IMR-90 (cell line): ENCODE measurements around the gene CHPF2. TPM values are rescaled to one million over a fixed set of nuclear protein-coding genes. Genes with fewer than 3 reads are reported as not detected.

Experiments
- ATAC-seq: fragments of 200-7000 bp; cut with Tn5 transposase; 2 replicates; pipeline ENCODE4 v1.9.1; 2020; ENCODE audit warnings: low read depth, mild to moderate bottlenecking, moderate library complexity
- BruUV-seq: library from RNA; stranded (reverse); fragments of 400-500 nt; replicated peaks from 2 replicates; lab custom pipeline; 2021; lab: Mats Ljungman, UMichigan
- CTCF ChIA-PET: fragments of 300-600 bp; formaldehyde crosslinking; extraction: SDS; loops from one replicate; lab custom pipeline; 2021; ENCODE audit warnings: antibody characterized with exemption; lab: Yijun Ruan, JAX
- POLR2A ChIA-PET: fragments of 300-600 bp; sonication (Branson Sonifier 250); formaldehyde crosslinking; loops from one replicate; lab custom pipeline; 2022; ENCODE audit warnings: antibody characterized with exemption; ENCODE audit not compliant: unreplicated experiment; lab: Charles Lee
- DNase-seq: peaks from one replicate; pipeline ENCODE4 v3.0.0; 2013
- H2AFZ ChIP-seq: replicated peaks from 2 replicates; pipeline ENCODE3; 2013; ENCODE audit warnings: low read length, mild to moderate bottlenecking; ENCODE audit not compliant: poor library complexity
- H2AK5ac ChIP-seq: 2 replicates; pipeline ENCODE4 v1.6.1; 2013; ENCODE audit warnings: low read depth, low read length, inconsistent platforms
- H2AK9ac ChIP-seq: replicated peaks from 2 replicates; pipeline ENCODE3; 2013; ENCODE audit warnings: mild to moderate bottlenecking, low read depth, low read length, moderate library complexity; ENCODE audit not compliant: poor library complexity
- H2BK120ac ChIP-seq: 2 replicates; pipeline ENCODE4 v1.6.1; 2013; ENCODE audit warnings: low read depth, low read length, inconsistent platforms
- H2BK15ac ChIP-seq: 3 replicates; pipeline ENCODE4 v1.6.1; 2013; ENCODE audit warnings: low read depth, low read length, inconsistent platforms
- H2BK20ac ChIP-seq: 2 replicates; pipeline ENCODE4 v1.6.1; 2013; ENCODE audit warnings: low read depth, mild to moderate bottlenecking, inconsistent platforms, low read length, moderate library complexity
- H2BK5ac ChIP-seq: 2 replicates; pipeline ENCODE4 v1.6.1; 2013; ENCODE audit warnings: mild to moderate bottlenecking, low read depth, low read length, inconsistent platforms; ENCODE audit not compliant: poor library complexity, severe bottlenecking
- H3K14ac ChIP-seq: replicated peaks from 2 replicates; pipeline ENCODE4 v1.6.1; 2013; ENCODE audit warnings: low read depth, low read length, inconsistent platforms
- H3K18ac ChIP-seq: 2 replicates; pipeline ENCODE4 v1.6.1; 2013; ENCODE audit warnings: low read depth, low read length, control low read depth
- H3K23ac ChIP-seq: 2 replicates; pipeline ENCODE4 v1.6.1; 2013; ENCODE audit warnings: low read depth, low read length, inconsistent platforms
- H3K27ac ChIP-seq: 2 replicates; pipeline ENCODE4 v1.5.1; 2013; ENCODE audit warnings: mild to moderate bottlenecking, control low read depth, low read length; ENCODE audit not compliant: insufficient read depth
- H3K27me3 ChIP-seq: 2 replicates; pipeline ENCODE4 v1.6.1; 2013; ENCODE audit warnings: low read length; ENCODE audit not compliant: control insufficient read depth, insufficient read depth
- H3K36me3 ChIP-seq: 2 replicates; pipeline ENCODE4 v1.6.1; 2013; ENCODE audit warnings: low read length, mixed read lengths; ENCODE audit not compliant: control insufficient read depth, insufficient read depth
- H3K4ac ChIP-seq: 2 replicates; pipeline ENCODE4 v1.6.1; 2013; ENCODE audit warnings: low read depth, low read length, inconsistent platforms
- H3K4me1 ChIP-seq: 2 replicates; pipeline ENCODE4 v1.6.1; 2013; ENCODE audit warnings: low read length, mixed read lengths; ENCODE audit not compliant: control insufficient read depth, insufficient read depth
- H3K4me2 ChIP-seq: 2 replicates; pipeline ENCODE4 v1.6.1; 2013; ENCODE audit warnings: low read depth, mild to moderate bottlenecking, control low read depth, low read length, moderate library complexity
- H3K4me3 ChIP-seq: 2 replicates; pipeline ENCODE4 v1.5.1; 2013; ENCODE audit warnings: low read depth, mild to moderate bottlenecking, control low read depth, low read length, moderate library complexity; ENCODE audit not compliant: insufficient read depth
- H3K56ac ChIP-seq: 2 replicates; pipeline ENCODE4 v1.6.1; 2013; ENCODE audit warnings: low read length, inconsistent platforms; ENCODE audit not compliant: insufficient read depth; ENCODE audit errors: extremely low read depth
- H3K79me1 ChIP-seq, 2 experiments: 2 replicates each; pipeline ENCODE4 v1.6.1; 2013; ENCODE audit warnings: low read length in 2 of 2, inconsistent platforms in 1 of 2, low read depth in 1 of 2
- H3K9ac ChIP-seq: 2 replicates; pipeline ENCODE4 v1.6.1; 2013; ENCODE audit warnings: low read depth, low read length, control low read depth
- H3K9me1 ChIP-seq: 2 replicates; pipeline ENCODE4 v1.6.1; 2013; ENCODE audit warnings: low read length, inconsistent platforms; ENCODE audit not compliant: insufficient read depth
- H3K9me3 ChIP-seq: 2 replicates; pipeline ENCODE4 v1.6.1; 2013; ENCODE audit warnings: low read length; ENCODE audit not compliant: control insufficient read depth, insufficient read depth
- H4K20me1 ChIP-seq: 2 replicates; pipeline ENCODE4 v1.6.1; 2013; ENCODE audit warnings: low read length, inconsistent platforms; ENCODE audit not compliant: insufficient read depth
- H4K5ac ChIP-seq: 2 replicates; pipeline ENCODE4 v1.6.1; 2013; ENCODE audit warnings: mild to moderate bottlenecking, low read depth, low read length, control low read depth
- H4K8ac ChIP-seq, 2 experiments: 2 replicates each; pipeline ENCODE4 v1.6.1; 2013; ENCODE audit warnings: low read depth in 2 of 2, low read length in 2 of 2, control low read depth in 1 of 2, inconsistent platforms in 1 of 2
- H4K91ac ChIP-seq: 2 replicates; pipeline ENCODE4 v1.6.1; 2013; ENCODE audit warnings: low read depth, low read length, inconsistent platforms; ENCODE audit not compliant: insufficient read depth
- CEBPB ChIP-seq: IDR thresholded peaks from 2 replicates; pipeline ENCODE4 v1.6.1; 2012; ENCODE audit warnings: low read depth, low read length, improper control_type of control experiment
- MXI1 ChIP-seq: IDR thresholded peaks from 2 replicates; pipeline ENCODE4 v1.6.1; 2012; ENCODE audit warnings: low read depth, mild to moderate bottlenecking, low read length, moderate library complexity, borderline replicate concordance
- NFE2L2 ChIP-seq: fragments of 150-350 bp; IDR thresholded peaks from 2 replicates; pipeline ENCODE4 v1.6.1; 2016; ENCODE audit warnings: low read depth, mild to moderate bottlenecking, low read length
- POLR2A ChIP-seq: IDR thresholded peaks from 2 replicates; pipeline ENCODE4 v1.6.1; 2012; ENCODE audit warnings: mild to moderate bottlenecking, low read depth, low read length
- WGBS, 2 experiments: methylation state at CpG; one replicate each; pipeline versions ENCODE4 v1.1.5 to v1.1.7; 2013; ENCODE audit warnings: missing lambda C conversion rate in 2 of 2; ENCODE audit not compliant: insufficient read length in 1 of 2; ENCODE audit errors: extremely low coverage in 2 of 2; 5-methylcytosine and 5-hydroxymethylcytosine counted together
- dilution Hi-C: fragments of 300-500 bp; cut with HindIII; formaldehyde crosslinking; loops from one replicate; pipeline ENCODE4 v1.14.3; 2018; ENCODE audit warnings: low sequenced_read_pairs; ENCODE audit not compliant: unreplicated experiment
- in situ Hi-C: fragments of 300-500 bp; cut with MboI; formaldehyde crosslinking; loops from 3 replicates; pipeline ENCODE4 v1.14.3; 2019; ENCODE audit warnings: low sequenced_read_pairs, inconsistent platforms, mixed read lengths
- intact Hi-C: fragments of 100-400 bp; cut with micrococcal nuclease; formaldehyde crosslinking; loops from 2 replicates; pipeline ENCODE4 v1.10.0; 2022
- polyA plus RNA-seq, 3 experiments: library from polyadenylated mRNA; depleted of rRNA; stranded (reverse); fragments of >200 nt; gene quantifications; 2 replicates each; pipeline ENCODE4 v1.2.3, GENCODE V29; 2012; ENCODE audit warnings: low replicate concordance in 1 of 3
- total RNA-seq: library from RNA; depleted of rRNA; stranded (reverse); fragments of >200 nt; gene quantifications from 2 replicates; pipeline ENCODE4 v1.2.3, GENCODE V29; 2012
- TF ChIP-seq, protein P1 (sequence below): conservative IDR thresholded peaks from 2 replicates; pipeline ENCODE4 v1.5.1; 2012; ENCODE audit warnings: mild to moderate bottlenecking, low read depth, low read length, improper control_type of control experiment
- TF ChIP-seq, protein P2 (sequence below): fragments of 150-350 bp; IDR thresholded peaks from 2 replicates; pipeline ENCODE4 v1.6.1; 2017; ENCODE audit warnings: mild to moderate bottlenecking, antibody characterized with exemption, low read length, low read depth
- TF ChIP-seq, protein P3 (sequence below): fragments of 150-350 bp; IDR thresholded peaks from 2 replicates; pipeline ENCODE4 v1.6.1; 2016; ENCODE audit warnings: low read depth, mild to moderate bottlenecking, low read length, moderate library complexity, borderline replicate concordance

The CHPF2 gene
- total and polyA plus RNA-seq, 2 of the 4 experiments (the other 2 are of a cell fraction): 26.2 to 77.0 TPM

DNA sequence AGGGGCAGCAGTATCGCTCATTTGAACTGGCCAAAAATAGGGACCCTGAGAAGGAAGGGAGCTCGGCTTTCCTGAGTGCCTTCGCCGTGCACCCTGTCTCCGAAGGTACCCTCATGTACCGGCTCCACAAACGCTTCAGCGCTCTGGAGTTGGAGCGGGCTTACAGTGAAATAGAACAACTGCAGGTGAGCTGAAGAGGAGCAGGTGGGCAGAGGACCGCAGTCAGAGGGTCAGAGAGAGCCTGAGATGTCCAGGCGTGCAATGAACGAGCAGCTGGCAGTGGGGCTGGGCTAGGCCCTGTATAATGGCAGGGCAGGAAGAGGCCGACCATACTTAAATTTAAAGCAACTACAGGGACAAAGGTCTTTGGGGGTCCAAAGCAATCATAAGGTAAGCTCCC, 4.1 kb downstream of the CHPF2 start:
- Histone ChIP-seq H3K79me1 (peaks cover 0 to 84% of the 10 kb centered on the region in 2 experiments; a peak in 3 of 4 replicates), H2AK5ac (no peak overlapping the region), H3K27me3 (no peaks in the 10 kb centered on the region), H4K91ac (no peak overlapping the region), H3K4me3 (no peak overlapping the region), H4K20me1 (peaks cover 75% of the 10 kb centered on the region), H3K4me1 (peaks cover 11% of the 10 kb centered on the region), H4K8ac (no peak overlapping the region), H2BK5ac (no peak overlapping the region), H3K23ac (no peak overlapping the region), H3K9me1 (0 out of 2 replicates have a peak, but pooled peaks cover 4% of the 10 kb centered on the region), H3K56ac (no peak overlapping the region), H3K9me3 (no peaks in the 10 kb centered on the region), H2AK9ac (no peak overlapping the region), H2BK15ac (no peak overlapping the region), H3K27ac (no peak overlapping the region), H3K18ac (no peak overlapping the region), H3K14ac (no peak overlapping the region), H2BK120ac (no peak overlapping the region), H2BK20ac (no peak overlapping the region), H3K4ac (no peak overlapping the region), H3K36me3 (peaks cover 64% of the 10 kb centered on the region), H3K9ac (no peak overlapping the region), H3K4me2 (no peak overlapping the region), H2AFZ (no peak overlapping the region), H4K5ac (no peak overlapping the region)
- intact Hi-C loops: no loop called here
- TF ChIP-seq, protein P1, sequence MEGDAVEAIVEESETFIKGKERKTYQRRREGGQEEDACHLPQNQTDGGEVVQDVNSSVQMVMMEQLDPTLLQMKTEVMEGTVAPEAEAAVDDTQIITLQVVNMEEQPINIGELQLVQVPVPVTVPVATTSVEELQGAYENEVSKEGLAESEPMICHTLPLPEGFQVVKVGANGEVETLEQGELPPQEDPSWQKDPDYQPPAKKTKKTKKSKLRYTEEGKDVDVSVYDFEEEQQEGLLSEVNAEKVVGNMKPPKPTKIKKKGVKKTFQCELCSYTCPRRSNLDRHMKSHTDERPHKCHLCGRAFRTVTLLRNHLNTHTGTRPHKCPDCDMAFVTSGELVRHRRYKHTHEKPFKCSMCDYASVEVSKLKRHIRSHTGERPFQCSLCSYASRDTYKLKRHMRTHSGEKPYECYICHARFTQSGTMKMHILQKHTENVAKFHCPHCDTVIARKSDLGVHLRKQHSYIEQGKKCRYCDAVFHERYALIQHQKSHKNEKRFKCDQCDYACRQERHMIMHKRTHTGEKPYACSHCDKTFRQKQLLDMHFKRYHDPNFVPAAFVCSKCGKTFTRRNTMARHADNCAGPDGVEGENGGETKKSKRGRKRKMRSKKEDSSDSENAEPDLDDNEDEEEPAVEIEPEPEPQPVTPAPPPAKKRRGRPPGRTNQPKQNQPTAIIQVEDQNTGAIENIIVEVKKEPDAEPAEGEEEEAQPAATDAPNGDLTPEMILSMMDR: no peak
- TF ChIP-seq CEBPB: no peak
- TF ChIP-seq, protein P2, sequence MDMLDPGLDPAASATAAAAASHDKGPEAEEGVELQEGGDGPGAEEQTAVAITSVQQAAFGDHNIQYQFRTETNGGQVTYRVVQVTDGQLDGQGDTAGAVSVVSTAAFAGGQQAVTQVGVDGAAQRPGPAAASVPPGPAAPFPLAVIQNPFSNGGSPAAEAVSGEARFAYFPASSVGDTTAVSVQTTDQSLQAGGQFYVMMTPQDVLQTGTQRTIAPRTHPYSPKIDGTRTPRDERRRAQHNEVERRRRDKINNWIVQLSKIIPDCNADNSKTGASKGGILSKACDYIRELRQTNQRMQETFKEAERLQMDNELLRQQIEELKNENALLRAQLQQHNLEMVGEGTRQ: no peak
- TF ChIP-seq MXI1: no peak
- no peak for TF ChIP-seq NFE2L2
- no peak for TF ChIP-seq POLR2A
- TF ChIP-seq, protein P3, sequence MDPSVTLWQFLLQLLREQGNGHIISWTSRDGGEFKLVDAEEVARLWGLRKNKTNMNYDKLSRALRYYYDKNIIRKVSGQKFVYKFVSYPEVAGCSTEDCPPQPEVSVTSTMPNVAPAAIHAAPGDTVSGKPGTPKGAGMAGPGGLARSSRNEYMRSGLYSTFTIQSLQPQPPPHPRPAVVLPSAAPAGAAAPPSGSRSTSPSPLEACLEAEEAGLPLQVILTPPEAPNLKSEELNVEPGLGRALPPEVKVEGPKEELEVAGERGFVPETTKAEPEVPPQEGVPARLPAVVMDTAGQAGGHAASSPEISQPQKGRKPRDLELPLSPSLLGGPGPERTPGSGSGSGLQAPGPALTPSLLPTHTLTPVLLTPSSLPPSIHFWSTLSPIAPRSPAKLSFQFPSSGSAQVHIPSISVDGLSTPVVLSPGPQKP: no peak
- DNase-seq (no peak), ATAC-seq (no peak)
- in situ Hi-C loops: no loop called here
- POLR2A ChIA-PET: no interaction called here
- WGBS, 2 experiments: 80% methylated on average over 6 of the region's 13 CpGs; no CpG with 5 or more reads in 1 of the 2 experiments
- BruUV-seq: no TSS peak
- CTCF ChIA-PET: interaction anchor here (1.4 kb wide), 1 partner anchor 10 kb away, joined by 4 read pairs; the partner anchor contains the start of gene ABCF2
- dilution Hi-C loops: no loop called here
